ELF-1 (cell line): ENCODE results near the gene HAND2.

Experiments used
- DNase-seq: peaks from one replicate; pipeline ENCODE4 v3.0.0-alpha.2; 2016; ENCODE audit warnings: low read depth, low spot score

HAND2 gene

DNA sequence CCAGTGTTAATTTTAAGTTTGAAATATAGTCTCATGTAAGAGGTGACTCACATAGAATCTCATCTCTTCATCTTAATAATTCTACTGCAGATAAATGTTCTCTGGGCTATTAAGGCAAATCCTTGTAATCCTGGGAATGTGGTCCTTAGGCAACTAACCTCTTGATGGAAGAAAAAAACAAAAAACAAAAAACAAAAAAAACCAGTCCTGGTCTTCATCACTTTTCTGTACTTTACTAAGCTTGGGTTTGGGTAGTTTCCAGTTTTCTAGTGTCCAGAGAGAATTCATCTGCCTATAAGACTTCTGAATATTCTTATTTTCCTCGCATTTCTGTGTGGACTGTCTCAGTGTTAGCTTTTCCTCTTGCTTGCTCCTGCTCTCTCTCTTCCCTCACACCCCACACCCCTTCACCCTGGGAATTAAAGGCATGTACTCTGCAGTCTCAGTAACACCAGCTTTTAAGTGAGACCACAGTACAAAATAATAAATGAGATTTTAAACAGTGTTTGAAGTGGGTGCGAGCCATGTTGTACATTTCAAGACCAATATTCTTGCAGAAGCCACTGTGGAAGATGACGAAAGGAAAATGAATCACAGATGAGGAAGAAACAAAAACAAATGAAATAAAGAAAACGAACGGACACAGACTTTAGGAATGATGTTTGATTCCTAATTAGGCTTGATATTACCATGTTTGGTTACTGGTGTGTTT lies 51.7 kb downstream of the HAND2 start:
- DNase-seq: no peak

GRCh38 chr4:173477016-173477415 lies 53.0 kb downstream of the HAND2 start:
- no peak for DNase-seq
